Right lobe of liver (tissue), 6 donors: ENCODE results near the gene CEP250. TPM values are rescaled to one million over a fixed set of nuclear protein-coding genes. Genes with fewer than 3 reads are reported as not detected.

Experiments used
- ATAC-seq, 4 donors: fragments of 200-7000 bp; cut with Tn5 transposase; one replicate each; pipeline ENCODE4 v1.9.1; 2020; ENCODE audit warnings: mild to moderate bottlenecking in 4 of 4, moderate library complexity in 4 of 4
- DNase-seq, 3 donors: peaks; one replicate each; pipeline ENCODE4 v3.0.0-alpha.2; 2020
- H3K27ac ChIP-seq, 3 donors: fragments of 200-600 bp; one replicate each; pipeline ENCODE4 v1.8.0; 2022
- H3K27me3 ChIP-seq, 2 donors: fragments of 200-600 bp; one replicate each; pipeline ENCODE4 v1.8.0; 2022
- H3K36me3 ChIP-seq, 4 donors: fragments of 200-600 bp; sonication (generic) in 1 of 4; one replicate each; pipeline versions ENCODE4 v1.5.1 to v1.8.0; 2017 to 2022; ENCODE audit warnings: control low read depth in 1 of 4
- H3K4me1 ChIP-seq, 4 donors: fragments of 200-600 bp; sonication (generic) in 1 of 4; one replicate each; pipeline versions ENCODE4 v1.5.1 to v1.8.0; 2017 to 2022; ENCODE audit warnings: control low read depth in 1 of 4
- H3K4me3 ChIP-seq, 3 donors: fragments of 200-600 bp; one replicate each; pipeline ENCODE4 v1.8.0; 2022
- H3K9me3 ChIP-seq, 4 donors: fragments of 200-600 bp; sonication (generic) in 1 of 4; one replicate each; pipeline versions ENCODE4 v1.5.1 to v1.8.0; 2017 to 2022; ENCODE audit warnings: control low read depth in 1 of 4
- CTCF ChIP-seq, 4 donors: fragments of 200-600 bp in 3 of 4; fragments of 450-650 bp in 1 of 4; IDR thresholded peaks; one replicate each; pipeline versions ENCODE4 v1.5.1 to v1.8.0; 2016 to 2022; ENCODE audit warnings: antibody characterized with exemption in 4 of 4, mild to moderate bottlenecking in 2 of 4
- POLR2A ChIP-seq: fragments of 450-650 bp; IDR thresholded peaks from one replicate; pipeline ENCODE4 v1.6.1; 2017; ENCODE audit warnings: antibody characterized with exemption, mild to moderate bottlenecking
- WGBS: methylation state at CpG from one replicate; pipeline ENCODE4 v1.1.6; 2018; ENCODE audit warnings: low coverage, low lambda C conversion rate; ENCODE audit not compliant: insufficient coverage; ENCODE audit errors: missing lambda C conversion rate; 5-methylcytosine and 5-hydroxymethylcytosine counted together
- intact Hi-C, 2 donors: fragments of 100-400 bp; cut with DNase I; formaldehyde crosslinking; loops; one replicate each; pipeline versions ENCODE4 v1.11.2 to v1.14.1; 2022
- total RNA-seq, 6 experiments: library from RNA; depleted of rRNA in 2 of 6; stranded (reverse); fragments of >200 nt in 2 of 6; fragmentation: NEBNext Ultra II Directional in 3 of 6; extraction: Animal tissue kit (Norgen Biotek cat#: 25700) in 3 of 6; gene quantifications; one replicate each; pipeline versions ENCODE4 v1.1.0 to v1.2.4, GENCODE V29; 2016 to 2023
- donor health status: DM: no; HTN: yes; CAD: no.
- donor health status: DM: no; HTN: no; CAD: no.
- donor health status: DM: no; HTN: no; CAD: no.
- donor health status: DM: no; HTN: yes; CAD: no.
- donor health status: DM: no; HTN: yes; CAD: no.

Gene CEP250
- total RNA-seq, 6 experiments from 2014 or later = 5.9 to 11.2 (median 9.0) TPM

DNA sequence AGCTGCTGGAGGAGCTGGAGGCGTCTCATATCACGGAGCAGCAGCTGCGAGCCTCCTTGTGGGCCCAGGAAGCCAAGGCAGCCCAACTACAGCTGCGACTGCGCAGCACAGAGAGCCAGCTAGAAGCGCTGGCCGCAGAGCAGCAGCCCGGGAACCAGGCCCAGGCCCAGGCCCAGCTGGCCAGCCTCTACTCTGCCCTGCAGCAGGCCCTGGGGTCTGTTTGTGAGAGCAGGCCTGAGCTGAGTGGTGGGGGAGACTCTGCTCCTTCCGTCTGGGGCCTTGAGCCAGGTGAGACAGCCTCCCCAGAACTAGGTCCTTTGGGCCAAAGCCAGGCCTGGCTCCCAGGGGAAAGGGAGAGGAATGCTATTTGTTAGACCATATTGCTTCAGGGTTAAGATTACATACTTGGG lies 42.4 kb downstream of the CEP250 start:
- Histone ChIP-seq H3K36me3 (peaks cover 0 to 77% (median 9%) of the 10 kb centered on the region in 4 donors), H3K4me1 (no peaks in the 10 kb centered on the region), H3K9me3 (no peaks in the 10 kb centered on the region), H3K4me3 (no peak overlapping the region), H3K27ac (no peak overlapping the region), H3K27me3 (no peaks in the 10 kb centered on the region)
- DNase-seq (no peak), ATAC-seq (no peak)
- TF ChIP-seq POLR2A = no peak
- TF ChIP-seq CTCF (IDR thresholded peaks at IDR 0.05) = no peak
- intact Hi-C loops = no loop called here
- WGBS = 80% methylated on average over 1 of the region's 9 CpGs

DNA sequence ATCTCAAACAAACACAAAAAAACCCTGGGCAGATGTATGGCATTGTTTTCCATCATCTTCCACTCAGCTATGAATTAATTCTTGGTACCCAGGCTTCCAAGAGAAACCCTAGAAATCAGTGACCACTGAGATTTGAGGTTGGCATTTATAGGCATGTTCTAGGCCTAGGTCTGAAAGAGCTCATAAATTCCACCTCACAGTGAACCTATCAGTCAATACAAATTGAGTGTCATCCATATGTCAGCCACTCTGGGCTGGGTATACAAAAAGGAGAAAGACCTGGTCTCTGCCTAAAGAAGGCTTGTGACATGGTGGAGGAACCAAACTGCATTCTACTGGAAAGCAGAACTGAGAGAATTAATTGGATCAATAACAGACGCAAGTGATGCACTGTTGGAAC lies 43.9 kb downstream of the CEP250 start:
- no peak for ATAC-seq
- Histone ChIP-seq H3K36me3 (peaks cover 0 to 76% (median 13%) of the 10 kb centered on the region in 4 donors), H3K9me3 (no peaks in the 10 kb centered on the region), H3K27me3 (no peaks in the 10 kb centered on the region), H3K27ac (no peak overlapping the region), H3K4me1 (no peaks in the 10 kb centered on the region), H3K4me3 (no peak overlapping the region)
- intact Hi-C loops = no loop called here
- TF ChIP-seq POLR2A (no peak), CTCF (IDR thresholded peaks at IDR 0.05) (no peak)
- no peak for DNase-seq
- WGBS = 86% methylated on average over 1 of the region's 1 CpG

DNA sequence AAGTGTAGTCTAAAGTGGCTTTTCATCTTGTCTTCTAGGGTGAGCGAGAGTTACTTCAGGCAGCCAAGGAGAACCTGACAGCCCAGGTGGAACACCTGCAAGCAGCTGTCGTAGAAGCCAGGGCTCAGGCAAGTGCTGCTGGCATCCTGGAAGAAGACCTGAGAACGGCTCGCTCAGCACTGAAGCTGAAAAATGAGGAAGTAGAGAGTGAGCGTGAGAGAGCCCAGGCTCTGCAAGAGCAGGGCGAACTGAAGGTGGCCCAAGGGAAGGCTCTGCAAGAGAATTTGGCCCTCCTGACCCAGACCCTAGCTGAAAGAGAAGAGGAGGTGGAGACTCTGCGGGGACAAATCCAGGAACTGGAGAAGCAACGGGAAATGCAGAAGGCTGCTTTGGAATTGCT lies 47.0 kb downstream of the CEP250 start:
- H3K4me3 ChIP-seq = no peak overlapping the region
- H3K4me1 ChIP-seq = no peaks in the 10 kb centered on the region
- no peaks in the 10 kb centered on the region for H3K27me3 ChIP-seq
- DNase-seq (no peak), ATAC-seq (peak in 2 of 4 donors; percentile 11 to 27)
- no peaks in the 10 kb centered on the region for H3K9me3 ChIP-seq
- 64% methylated on average over 8 of the region's 8 CpGs for whole genome bisulfite sequencing
- TF ChIP-seq POLR2A (no peak), CTCF (IDR thresholded peaks at IDR 0.05) (no peak)
- intact Hi-C loops = no loop called here
- H3K36me3 ChIP-seq = peaks cover 0 to 48% (median 13%) of the 10 kb centered on the region in 4 donors
- H3K27ac ChIP-seq = no peak overlapping the region

- intact Hi-C loops = no loop called here
- 98% methylated on average over 8 of the region's 10 CpGs for WGBS
- TF ChIP-seq POLR2A (no peak), CTCF (IDR thresholded peaks at IDR 0.05) (no peak)
- Histone ChIP-seq H3K27me3 (no peaks in the 10 kb centered on the region), H3K9me3 (no peaks in the 10 kb centered on the region), H3K27ac (no peak overlapping the region), H3K36me3 (peaks cover 0 to 39% (median 11%) of the 10 kb centered on the region in 4 donors), H3K4me1 (no peaks in the 10 kb centered on the region), H3K4me3 (no peak overlapping the region)
- no peak for DNase-seq
- no peak for ATAC-seq
Observed at GRCh38 chr20:35503281-35503680, 47.9 kb downstream of the CEP250 start.
